Stimulated activated CD8-positive, alpha-beta memory T cell treated with anti-CD3 and anti-CD28 coated beads, Interleukin-7, amount 100 ng/mL, for 24 hours (primary cell): Measurements from ENCODE around the gene MRPS15.
"Not testable (repeated sequence)": the region's sequence is repeated elsewhere in the genome, so short reads cannot be mapped to it uniquely, and the experiment has no call there.

Experiments
- DNase-seq: peaks from one replicate; pipeline ENCODE4 v3.0.0-alpha.2; 2020; ENCODE audit warnings: low read depth

The MRPS15 gene

DNA sequence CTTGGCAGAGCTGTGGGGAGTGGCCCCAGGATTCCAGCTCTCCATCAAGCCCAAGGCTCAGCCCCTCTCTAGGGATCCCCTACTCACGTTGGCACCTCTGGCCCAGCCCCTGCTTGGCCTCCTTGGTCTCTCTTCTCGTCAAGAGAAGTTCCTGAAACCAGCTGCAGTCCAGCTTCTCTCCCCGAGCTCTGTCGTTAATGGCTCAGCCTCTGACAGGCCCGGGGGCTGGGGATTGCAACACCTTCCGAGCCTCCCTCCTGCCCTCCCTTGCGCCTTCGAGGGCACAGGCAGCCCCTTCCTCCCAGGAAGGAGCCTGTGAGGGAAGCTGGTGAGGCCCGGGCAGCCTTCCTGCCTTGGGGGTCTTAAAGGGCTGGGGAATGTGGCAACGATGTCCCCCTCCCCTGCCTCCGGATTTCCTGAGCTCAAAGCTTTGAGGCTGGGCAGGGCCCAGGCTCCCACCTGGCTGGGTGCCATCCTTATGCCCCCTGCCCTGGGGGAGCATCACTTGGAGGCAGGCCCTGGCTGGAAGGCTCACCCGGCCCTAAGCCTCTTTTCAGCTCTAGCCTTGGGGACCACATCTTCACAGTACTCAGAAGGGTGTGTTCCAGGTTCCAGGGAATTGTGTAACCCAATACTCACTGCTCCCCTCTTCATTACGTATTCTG lies 18.7 kb upstream of the MRPS15 start, which contains the start of gene CSF3R:
Gene CSF3R, minus strand, starts transcription at position 190 of the 665 bp plus-strand sequence. CDS start 3,417 bp downstream, outside the sequence.
- DNase-seq: no peak

- DNase-seq: no peak
Measured at GRCh38 chr1:36481771-36482723, 17.9 kb upstream of the MRPS15 start.

DNA sequence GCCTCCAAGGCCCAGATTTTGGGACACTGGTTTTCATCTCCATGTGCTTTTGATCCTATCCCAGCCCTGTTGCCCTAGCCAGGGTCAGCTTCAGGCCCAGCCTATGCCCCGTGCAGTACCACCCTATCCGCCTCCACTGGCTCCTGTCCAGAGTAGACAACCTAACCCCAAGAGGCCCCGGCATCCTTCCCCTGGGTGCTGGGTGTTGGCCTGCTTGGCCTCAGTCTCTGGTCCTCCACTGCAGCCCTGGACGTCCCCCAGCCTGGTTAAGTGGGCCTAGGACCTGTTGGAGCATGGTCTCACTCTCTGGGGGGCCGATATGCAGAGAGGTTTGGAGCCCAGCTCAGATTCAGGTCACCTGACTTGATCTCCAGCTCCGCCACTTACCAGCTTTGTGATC lies 16.9 kb upstream of the MRPS15 start:
- DNase-seq: no peak

DNA sequence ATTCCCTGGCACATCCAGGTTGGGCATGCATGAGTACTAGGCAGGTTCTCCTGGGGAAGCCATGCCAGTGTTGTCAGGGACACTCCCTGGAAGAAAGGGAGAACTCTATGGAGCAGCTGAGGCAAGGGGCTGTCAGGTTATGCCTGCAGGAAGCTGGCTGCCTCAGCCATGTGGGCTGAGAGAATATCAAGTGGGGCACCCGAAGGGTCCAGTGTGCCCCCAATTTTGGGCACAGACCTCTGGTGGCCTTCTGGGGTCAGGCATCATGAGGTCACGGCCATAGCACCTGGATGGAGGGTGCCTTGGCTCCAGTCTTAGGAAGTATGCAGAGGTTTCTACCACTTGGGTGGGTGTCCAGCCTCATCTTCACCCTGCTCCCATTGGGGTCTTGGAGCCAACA lies 16.0 kb upstream of the MRPS15 start:
- DNase-seq: no peak

DNA sequence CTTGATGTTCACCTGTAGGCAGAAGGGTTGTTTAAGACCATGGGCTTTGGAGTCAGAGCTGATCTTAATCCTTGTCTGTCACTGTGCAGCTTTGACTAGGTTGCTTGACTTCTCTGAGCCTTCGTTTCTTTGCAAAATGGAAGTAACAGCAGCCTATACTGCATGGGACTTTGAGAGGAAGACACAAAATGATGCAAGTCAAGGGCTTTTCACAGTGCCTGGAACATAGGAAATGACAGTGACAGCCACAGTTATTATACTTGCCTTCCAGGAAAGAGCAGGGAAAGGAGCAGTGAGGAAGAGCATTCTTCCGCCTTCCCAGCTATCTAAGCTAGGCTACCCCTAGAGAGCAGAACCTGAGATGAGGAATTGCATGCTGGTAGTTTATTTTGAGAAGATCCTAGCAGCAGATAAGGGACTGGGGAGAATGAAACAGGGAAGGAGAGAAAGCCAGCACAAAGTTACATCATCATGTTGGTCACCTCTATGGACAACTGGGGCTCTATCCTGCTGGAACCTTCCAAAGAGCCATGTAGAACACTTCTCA lies 15.4 kb upstream of the MRPS15 start:
- no peak for DNase-seq

DNA sequence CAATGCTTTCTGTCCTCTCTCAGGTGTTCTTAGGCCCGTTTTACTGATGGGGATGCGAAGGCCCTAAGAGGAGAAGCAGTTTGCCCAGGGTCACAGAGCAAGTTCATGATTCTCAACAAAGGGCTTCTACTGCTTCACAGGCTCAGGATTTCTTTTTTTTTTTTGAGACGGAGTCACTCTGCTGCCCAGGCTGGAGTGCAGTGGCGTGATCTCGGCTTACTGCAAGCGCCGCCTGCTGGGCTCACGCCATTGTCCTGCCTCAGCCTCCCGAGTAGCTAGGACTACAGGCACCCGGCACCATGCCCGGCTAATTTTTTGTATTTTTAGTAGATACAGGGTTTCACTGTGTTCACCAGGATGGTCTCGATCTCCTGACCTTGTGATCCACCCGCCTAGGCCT lies 13.4 kb upstream of the MRPS15 start:
- not testable (repeated sequence) for DNase-seq

DNA sequence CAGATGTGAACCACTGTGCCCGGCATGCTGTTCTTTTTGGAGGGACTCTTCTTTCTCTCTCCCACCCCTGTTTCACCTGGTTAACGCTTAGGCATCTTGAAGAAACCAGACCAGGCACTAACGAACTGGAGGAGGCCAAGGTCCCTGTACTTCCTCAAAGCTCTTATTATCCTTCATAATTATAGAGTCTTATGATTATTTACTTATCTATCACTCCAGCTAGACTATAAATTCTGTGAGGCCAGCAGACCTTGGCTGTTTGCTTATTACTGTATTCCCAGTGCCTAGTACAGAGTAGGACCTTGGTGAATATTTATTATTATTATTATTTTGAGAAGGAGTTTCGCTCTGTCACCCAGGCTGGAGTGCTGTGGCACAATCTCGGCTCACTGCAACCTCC lies 12.8 kb upstream of the MRPS15 start:
- no peak for DNase-seq

DNA sequence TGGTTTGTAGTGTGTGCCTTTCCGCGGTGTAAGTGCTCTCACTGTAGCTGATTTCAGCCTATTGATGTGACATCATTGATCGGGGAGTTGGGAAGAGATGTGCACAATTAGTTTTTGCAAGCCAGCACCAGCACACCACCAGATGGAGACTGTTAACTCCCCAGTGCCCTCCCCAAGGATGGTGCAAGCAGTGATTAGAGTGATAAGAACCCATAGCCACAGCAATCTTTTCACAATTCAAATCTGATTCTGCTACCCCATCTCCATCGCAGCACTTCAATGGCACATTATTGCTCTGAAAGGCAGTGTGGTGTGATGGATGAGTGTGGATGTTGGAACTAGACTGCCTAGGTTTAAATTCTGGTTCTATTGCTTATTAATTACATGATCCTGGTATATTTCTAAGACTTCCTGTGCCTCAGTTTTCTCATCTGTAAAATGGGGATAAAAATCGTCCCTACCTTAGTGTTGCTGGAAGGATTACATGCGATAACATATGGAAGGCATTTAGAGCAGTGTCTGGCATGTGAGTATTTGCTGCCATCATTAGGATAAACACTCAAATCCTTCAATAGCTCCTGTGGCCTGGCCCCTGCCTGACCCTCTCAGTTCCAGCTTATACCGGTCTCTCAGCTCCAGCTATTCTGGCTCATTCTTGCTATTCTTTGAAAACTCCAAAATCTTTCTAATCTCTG lies 11.9 kb upstream of the MRPS15 start:
- DNase-seq: no peak

DNA sequence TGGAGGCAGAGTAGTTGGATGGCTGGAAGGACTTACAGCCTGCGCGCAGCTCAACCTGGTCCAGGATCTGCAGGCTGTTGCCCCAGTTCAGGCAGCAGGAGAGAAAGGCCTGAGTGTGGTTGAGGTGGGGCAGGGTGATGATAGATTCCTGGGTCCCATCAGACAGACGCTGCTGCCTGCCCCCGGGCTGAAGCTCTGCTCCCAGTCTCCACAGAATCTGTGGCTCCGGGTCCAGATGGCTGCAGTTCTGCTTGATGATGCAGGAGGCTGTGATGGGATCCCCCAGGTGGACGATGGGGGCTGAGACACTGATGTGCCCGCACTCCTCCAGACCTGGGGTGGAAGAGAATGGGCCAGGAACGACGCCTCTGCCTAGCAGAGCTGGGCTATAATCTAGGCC lies 11.2 kb upstream of the MRPS15 start:
- DNase-seq: no peak

- no peak for DNase-seq
Measured at GRCh38 chr1:36472656-36473055, 8.5 kb upstream of the MRPS15 start.

DNA sequence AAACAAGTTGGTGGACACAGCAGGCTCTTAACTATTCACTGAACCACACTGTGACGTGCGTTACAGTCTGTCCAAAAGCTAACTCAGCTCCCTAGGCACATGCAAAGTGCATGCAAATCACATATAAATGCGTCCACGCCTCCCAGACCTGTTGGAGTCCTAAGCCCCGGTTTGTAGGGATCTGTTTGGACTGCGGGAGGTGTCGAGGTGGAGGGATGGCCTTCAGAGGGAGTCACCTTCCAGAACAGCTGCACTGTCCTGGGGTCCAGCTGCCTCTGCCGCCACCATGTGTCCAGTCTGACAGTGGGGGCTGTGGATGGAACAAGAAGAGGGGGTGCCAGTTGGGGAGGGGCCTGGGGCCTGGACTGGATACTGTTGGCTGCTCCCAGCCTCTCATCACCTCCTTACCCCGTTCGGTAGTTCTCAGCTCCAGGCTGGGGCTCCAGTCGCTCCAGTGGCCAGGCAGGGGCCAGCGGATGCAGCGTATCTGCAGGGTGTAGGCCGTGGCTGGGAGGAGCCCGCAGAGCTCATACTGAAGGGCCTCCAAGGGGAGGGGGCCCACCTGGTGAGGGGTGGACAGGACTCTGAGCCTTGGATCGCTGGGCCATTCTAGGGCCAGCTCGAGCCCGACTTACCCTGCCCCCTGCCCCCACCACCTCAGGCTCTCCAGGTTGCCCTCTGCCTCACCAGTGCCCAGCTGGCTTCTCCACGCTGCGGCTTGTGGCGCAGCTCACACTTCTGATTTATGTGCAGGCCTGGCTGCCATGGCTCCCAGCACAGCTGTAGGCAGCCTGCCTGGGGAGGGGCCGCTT lies 7.9 kb upstream of the MRPS15 start:
- DNase-seq: no peak

GRCh38 chr1:36469163-36469562 lies 5.0 kb upstream of the MRPS15 start:
- DNase-seq: no peak

GRCh38 chr1:36467700-36468455 lies 3.7 kb upstream of the MRPS15 start:
- no peak for DNase-seq

- DNase-seq: no peak
Measured at GRCh38 chr1:36467027-36467410, 2.8 kb upstream of the MRPS15 start.

- no peak for DNase-seq
Measured at GRCh38 chr1:36466370-36467026, 2.3 kb upstream of the MRPS15 start.

DNA sequence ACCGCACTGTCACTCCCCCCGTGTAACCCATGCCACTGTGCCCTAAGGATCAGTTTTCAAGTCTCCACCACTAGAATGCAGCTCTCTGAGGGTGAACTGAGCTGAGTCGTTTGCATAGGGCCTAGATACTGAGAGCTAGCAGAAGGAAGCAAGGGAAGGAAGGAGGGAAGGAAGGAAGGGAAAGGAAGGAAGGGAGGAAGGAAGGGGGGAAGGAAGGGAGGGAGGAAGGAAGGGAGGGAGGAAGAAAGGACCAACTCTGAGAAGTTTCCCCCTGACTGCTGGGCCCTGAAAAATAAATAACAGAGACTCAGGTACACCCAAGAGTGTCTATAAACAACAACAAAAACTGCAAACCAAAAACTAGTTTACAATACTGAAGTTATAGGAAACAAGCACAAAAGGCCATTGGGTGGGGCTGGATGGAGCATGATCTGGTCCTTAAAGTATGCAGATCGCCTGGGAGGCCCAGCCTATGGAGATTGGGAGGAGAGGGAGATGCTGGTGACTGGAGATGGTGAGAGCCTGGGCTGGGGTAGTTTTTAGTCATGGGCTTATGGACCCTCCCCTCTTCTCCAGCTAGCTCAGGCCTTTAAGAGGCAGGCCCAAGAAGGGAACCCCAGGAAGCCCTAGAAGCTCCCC lies 1.7 kb upstream of the MRPS15 start:
- DNase-seq: no peak

DNA sequence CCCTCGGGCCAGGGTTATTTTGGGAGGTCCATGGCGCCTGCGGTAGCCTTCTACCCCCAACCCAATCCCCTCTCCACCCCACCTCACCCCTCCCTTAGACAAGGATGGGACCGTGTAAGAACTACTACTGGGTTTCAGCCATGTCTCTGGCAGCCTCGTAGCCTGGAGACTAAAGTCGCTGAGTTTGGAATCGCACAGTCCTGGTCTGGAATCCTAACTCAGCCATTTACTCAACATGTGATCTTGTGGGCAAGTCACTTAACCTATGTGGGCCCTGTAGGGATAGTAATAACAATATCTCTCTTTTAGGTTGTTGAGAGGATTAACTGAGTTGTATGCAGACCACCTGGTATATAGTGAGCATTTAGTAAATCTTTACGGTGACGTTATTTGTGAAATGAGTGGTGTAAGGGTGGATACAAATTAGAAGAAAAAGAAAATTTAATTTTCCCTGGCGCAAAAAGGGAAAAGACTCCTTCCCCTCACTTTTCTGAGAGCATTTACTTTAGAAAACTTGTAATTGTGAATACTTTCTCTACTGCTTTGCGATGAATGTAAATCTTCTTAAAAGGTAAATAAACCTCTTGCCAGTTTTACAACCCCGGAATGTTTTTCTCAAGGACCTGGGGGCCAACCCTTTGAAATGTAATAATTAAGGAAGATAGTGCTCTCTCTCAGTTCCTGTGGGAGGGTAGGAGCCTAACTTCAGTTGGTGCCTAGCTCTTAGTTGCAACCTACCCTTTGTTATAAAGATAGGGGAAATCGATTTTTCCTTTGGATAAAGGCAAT lies 615 bp upstream of the MRPS15 start:
- DNase-seq: no peak

GRCh38 chr1:36463463-36463802 lies 751 bp downstream of the MRPS15 start:
- no peak for DNase-seq

- DNase-seq: no peak
Measured at GRCh38 chr1:36458910-36459309, 5.3 kb downstream of the MRPS15 start.
